Activated CD4-positive, alpha-beta T cell treated with anti-CD3 and anti-CD28 coated beads, Interleukin-2, amount 50 U/mL, for 24 hours (primary cell): Measurements from ENCODE around the gene ZNF221.
"Not testable (repeated sequence)": the region's sequence is repeated elsewhere in the genome, so short reads cannot be mapped to it uniquely, and the experiment has no call there.

Source experiments
- DNase-seq, 2 donors: peaks; one replicate each; pipeline ENCODE4 v3.0.0-alpha.2; 2020; ENCODE audit warnings: low read depth in 1 of 2, low spot score in 1 of 2

The ZNF221 gene

DNA sequence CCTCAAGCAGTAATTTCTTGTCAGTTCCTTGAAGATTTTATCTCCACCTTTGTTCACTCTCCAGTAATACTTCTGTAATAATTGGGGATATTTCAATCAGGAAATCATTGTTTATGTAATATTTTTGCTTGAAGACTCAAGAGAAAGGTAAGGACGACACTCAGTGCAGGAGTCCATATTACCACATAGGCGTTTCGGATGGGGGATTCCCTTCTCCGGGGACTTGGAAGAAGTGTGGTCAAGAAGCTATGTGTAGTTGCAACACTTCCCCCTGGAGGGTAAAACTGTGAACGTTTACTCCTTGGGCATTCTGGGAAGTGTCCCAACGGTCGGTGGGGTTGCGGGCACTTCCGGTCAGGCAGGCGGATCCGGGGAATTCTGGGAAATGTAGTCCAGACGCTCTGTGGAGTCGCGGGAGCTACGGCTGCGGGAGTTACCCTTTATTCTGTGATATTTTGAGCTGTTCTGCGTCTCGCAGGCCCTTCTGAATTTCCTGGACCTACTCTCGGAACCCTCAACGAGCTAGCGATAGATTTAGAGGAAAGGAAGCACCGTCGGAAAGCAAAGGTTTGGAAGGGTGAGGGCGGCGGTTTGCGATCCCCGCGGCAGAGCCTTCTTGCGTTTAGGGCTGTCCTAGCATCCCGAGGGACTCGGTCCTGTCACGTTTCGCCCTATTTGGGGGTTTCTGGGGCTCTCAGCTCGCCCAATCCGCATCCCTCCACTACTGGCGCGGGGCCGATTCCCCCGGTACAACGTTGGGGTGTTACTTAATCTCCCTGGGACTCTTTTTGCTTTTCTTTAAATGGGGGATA is at the start of gene ZNF221:
Gene ZNF221 (plus strand): TSS at position 395 of the 812 bp plus-strand sequence. CDS start 11,499 bp downstream, outside the sequence.
- DNase-seq = peak; percentile 30 to 56

DNA sequence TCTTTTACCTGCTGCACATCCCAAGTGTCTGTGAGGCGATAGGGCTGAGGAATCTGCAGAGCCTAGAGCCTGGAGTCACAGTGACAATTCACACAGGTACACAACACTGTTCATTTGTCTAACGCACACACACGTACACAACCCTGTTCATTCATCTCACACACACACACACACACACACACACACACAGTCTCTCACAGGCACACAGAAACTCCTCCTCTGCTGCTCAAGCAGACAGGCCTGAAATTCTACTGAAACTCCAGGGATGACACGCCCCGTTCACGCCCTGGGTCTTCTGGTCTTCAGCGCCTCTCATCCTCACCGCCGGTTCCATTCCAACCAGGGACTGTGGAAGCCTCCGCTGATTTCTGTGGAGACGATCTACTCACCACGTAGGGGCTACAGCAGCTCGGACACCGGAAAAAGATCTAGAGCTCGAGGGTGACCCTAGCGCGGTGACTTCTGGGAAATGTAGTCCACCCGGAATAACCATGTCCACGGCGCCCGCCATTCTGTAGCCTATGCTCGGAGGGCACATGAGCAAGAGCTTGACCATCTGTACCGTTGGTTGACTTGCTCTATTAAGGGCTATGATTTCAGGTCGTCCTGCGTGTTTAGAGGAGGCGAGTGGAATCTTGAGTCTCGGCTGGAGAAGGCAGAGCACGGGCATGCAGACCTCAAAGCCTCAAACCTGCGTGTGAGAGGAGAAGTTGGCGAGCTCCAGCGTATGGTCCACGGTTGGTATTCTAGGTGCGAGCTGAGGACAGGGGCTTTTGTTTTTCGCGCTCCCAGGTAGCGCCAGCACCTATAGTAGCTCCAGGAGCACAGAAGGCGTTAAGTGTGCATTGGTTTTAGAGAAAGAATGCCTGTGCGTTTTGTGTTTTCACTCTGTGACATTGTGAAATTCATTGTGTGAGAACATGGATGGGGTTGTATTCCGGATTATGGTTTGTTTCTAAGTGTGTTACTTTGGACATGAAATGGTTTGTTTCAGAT is 49.3 kb upstream of the ZNF221 start:
- DNase-seq = peak; percentile 30 to 46

DNA sequence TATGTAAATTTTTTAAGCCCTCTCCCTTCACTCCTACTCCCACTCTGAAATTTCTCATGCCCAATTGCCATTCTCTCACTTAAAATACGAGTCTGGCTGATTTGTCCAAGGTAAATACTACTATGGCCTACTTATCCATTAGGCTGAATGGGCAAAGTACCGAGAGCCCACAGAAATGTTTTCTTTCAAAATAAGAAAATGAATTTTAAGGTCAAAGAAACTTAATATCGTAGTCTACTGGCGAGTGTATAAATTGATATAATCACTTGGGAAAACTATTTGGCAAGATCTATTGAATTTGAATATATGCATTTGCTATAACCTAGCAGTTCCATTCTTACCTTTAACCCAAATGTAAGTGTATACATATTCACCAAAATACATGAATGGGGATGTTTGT is 48.6 kb upstream of the ZNF221 start:
- DNase-seq = no peak

DNA sequence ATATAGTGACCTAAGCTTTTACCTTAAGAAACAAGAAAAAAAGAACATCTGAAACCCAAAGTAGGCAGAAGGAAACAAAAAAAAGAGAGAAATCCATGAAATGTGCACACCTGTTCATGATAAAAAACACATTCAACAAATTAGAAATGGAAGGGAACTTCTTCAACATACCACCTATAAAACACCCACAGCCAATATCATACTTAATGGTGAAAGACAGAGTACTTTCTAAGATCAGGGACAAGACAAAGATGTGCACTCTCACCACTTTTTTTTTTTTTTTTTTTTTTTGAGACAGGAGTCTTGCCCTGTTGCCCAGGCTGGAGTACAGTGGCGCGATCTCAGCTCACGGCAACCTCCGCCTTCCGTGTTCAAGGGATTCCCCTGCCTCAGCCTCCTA is 45.1 kb upstream of the ZNF221 start:
- DNase-seq = no peak

DNA sequence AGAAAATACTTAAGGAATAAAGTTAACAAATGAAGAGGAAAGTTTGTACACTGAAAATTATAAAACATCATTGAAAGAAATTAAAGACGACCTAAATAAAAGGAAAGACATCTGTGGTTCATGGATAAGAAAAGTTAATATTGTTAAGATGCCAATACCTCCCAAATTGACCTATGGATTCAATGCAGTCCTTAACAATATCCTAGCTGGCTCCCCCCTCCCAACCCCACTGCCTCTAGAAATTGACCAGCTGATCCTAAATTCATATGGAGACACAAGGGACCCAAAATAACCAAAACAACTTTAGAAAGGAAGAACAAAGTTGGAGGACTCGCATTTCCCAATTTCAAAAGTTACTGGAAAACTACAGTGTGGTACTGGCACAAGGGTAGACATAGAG is 44.3 kb upstream of the ZNF221 start:
- no peak for DNase-seq

DNA sequence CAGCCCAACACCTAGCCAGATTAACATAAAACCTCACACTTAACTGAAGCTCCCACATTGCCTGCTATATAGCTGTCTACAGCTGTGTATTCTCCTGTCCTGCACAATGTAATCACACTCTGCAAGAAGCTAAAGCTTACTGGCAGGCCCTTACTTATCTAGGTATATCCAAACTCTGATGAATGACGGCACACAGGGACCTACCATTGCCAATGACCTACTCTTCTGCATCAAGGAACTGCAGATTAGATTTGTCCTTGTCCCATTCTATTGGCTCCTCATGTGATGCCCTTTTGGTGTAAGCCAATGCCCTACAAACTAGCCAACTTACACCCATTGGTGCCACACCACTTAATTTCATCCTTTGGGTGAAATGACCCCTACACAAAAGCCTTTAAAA is 42.4 kb upstream of the ZNF221 start:
- no peak for DNase-seq

DNA sequence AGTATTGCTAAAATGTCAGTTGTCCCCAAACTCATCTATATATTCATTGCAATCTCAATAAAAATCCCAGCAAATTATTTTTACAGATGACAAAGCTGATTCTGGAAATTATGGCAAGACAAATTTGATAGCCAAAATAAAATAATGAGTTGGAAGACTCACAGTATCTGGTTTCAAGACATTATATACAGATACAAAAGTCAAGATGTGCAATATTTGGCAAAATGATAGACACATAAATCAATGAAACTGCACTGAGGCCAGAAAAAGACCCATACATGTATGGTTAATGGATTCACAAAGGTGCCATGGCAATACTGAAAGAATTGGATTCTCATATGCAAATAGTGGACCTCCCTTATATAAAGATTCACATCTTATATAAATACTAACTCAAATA is 40.1 kb upstream of the ZNF221 start:
- no peak for DNase-seq

DNA sequence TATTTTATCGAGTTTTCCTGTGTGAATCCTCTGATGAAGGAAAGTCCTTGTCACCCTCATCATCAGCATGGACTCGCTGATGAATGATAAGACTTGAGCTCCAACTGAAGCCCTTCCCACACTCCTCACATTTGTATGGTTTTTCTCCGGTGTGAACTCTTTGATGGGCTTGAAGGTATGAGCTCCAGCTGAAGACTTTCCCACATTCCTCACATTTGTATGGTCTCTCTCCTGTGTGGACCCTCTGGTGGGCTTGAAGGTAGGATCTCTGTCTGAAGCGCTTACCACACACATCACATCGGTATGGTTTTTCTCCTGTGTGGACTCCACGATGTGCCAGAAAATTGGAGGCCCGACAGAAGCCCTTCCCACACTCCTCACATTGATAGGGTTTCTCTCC is 37.6 kb upstream of the ZNF221 start:
- DNase-seq = no peak

DNA sequence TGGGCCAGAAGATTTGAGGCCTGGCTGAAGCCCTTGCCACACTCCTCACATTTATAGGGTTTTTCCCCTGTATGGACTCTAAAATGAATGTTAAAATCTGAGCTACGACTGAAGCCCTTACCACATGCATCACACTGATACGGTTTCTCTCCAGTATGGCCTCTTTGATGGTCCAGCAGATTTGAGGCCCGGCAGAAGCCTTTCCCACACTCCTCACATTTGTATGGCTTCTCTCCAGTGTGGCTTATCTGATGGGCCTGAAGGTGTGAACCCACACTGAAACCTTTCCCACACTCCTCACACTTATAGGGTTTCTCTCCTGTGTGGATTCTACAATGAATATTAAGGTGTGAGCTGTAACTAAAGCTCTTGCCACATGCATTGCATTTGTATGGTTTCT is 37.0 kb upstream of the ZNF221 start:
- no peak for DNase-seq

DNA sequence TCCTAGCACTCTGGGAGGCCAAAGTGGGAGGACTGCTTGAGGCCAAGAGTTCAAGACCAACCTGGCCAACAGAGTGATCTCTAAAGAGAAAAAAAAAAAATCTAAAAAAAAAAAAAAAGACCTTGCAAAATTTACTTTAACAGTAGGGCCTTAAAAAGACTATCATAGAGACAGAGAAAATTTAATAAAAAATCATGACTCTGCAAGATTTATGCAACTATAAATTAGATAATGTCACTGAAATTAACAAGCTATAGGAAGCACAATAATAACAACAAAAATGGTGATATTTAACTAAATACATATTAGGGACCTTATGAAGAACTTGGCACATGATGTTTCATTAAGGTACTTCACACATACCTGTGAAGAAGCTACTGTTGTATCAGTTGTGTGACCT is 27.2 kb upstream of the ZNF221 start:
- no peak for DNase-seq

DNA sequence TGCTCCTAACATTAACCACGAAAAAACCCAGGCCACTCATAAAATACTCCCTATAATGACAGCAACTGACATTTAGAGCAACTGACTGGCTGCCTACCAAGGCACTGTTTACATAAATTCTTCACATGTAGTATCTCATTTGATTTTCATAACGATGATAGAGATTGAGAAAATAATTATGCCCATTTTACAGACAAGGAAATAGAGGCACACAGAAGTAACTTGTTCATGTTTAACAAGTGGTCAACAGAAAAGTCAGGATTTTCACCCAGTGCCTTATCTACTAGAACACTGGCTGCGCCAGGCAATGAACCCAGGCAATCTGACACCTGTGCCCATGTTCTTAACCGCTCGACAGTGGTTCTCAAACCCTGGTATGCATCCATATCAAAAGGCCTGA is 22.2 kb upstream of the ZNF221 start:
- no peak for DNase-seq

DNA sequence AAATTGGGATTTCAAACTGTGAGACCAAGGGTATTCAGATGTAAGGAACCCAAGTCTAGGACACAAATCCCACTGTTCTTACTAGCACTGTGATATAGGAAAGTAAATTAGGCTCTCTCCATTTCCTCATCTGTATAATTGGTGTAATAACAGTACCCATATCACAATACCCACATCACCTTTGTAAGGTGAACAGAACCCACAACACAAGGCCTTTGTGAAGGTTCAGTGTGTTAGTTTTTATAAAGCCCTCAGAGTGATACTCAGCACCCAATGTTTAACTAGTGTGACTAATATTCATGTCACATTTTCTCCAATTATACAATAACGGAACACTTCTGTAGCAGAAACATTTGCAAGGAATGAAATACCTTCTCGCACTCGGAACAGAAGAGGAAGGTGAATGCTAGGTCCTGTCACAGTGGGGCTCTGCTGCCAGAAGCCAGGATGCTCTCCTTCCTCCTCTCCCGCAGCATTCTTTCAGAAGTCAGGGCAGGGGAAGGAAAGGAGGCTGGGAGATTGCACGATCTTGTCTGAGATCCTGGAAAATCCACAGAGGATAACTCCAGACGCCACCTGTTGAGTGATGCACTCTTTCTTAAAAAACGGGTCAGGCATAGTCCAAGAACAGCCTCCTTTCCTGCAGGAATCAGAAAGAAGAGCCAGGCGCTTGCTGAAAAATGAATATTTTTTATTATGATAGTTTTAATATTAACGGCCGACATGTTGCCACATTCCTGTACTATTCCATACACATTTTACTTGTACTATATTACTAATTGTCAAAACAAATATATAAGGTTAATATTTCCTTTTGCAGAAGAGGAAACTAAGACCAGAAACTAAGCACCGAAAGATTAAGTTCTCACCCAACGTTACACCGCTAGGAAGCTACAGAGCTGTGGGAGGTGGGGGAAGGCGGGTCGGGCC is 16.7 kb upstream of the ZNF221 start:
- DNase-seq = no peak

DNA sequence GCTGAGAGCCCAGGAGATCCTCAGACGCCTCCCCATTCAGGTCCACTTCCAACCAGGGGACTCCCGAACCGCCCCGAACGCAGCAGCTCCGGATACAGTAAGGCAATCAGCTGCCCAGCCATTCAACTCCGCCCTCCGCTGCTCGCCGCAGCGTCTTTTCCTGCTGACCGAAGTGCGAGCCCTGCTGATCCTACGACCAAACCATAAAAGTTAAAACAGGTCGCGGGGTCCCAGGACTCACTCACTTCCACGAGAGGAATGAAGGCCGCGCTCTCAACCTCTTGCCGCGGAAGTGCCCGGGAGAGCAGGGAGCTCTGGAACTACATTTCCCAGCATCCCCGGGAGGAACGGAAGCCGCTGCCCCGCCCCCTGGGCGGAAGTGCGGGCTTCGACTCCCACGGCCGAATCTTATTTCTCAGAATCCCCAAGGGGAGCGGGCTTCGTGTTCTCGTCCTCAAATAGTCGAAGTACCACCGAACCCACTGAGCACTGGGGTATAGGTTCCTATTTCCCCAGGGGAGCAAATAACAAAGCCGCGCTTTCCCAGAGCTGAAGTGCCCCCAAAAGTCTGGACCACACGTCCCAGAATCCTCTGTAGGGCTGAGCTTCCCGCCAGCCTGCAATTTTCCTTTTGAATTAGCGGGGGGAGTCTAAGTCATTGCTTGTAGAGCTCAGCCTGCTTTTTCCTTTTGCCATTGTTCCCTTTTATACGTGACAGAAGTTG is 15.9 kb upstream of the ZNF221 start, which contains the start of gene ZNF45:
Gene ZNF45 (minus strand): TSS at position 298 of the 724 bp plus-strand sequence. CDS start 13,097 bp downstream, outside the sequence.
- DNase-seq = peak; percentile 66 to 85

DNA sequence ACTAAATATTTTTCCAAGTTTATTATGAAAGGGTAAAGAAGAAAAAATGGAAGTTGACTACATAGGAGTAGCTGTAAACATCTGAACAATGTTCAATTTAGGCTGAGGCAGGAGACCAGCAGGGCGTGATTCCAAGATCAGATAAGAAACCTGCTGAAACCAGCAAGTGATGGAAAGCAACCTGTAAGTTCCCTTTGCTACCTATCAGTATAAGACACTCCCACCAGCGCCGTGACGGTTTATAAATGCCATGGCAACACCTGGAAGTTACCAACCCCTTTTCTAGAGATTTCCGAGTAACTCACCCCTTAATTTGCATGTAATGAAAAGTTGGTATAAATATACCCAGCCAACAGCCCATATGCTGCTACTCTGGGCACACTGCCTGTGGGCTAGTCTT is 14.8 kb upstream of the ZNF221 start:
- no peak for DNase-seq

DNA sequence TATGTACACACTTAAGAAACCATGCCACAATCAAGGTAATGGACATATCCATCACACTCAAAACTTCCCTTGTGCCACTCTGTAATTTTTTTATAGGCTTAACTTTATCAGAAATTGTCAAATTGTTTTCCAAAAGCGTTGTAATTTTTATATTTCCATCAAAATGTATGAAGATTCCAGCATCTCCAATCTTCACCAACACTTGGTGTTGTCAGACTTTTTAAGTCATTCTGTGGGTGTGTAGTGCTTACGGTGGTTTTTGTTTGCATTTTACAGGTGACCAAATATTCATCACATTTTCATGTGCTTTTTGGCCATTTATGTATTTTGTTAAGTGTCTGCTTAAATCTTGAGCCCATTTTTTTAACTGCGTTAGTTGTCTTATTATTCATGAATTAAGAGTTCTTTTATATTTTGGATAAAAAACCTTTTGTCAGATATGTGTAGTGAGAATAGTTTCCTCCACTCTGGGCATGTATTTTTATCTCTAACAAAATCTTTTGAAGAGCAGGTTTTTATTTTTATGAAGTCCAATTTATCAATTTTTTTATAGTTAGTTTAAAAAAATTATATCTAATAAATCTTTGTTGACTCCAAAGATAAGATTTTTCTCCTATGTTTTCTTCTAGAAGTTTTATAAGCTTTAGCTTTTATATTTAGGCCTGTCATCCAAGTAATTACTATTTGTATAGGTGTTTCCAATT is 11.3 kb upstream of the ZNF221 start:
- DNase-seq = no peak

DNA sequence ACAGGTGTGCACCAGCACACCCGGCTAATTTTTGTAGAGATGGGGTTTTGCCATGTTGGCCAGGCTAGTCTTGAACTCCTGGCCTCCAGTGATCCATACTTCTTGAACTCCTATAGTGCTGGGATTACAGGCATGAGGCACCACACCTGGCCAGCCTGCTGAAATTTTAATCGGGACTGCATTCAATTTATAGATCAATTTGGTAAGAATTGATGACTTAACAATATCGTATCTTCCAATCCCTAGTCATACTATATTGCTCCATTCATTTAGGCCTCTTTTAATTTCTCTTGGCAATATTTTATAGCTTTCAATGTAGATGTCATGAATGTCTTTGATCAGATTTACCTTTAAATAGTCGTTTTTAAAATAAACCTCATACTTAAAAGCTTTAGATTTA is 10.3 kb upstream of the ZNF221 start:
- no peak for DNase-seq

DNA sequence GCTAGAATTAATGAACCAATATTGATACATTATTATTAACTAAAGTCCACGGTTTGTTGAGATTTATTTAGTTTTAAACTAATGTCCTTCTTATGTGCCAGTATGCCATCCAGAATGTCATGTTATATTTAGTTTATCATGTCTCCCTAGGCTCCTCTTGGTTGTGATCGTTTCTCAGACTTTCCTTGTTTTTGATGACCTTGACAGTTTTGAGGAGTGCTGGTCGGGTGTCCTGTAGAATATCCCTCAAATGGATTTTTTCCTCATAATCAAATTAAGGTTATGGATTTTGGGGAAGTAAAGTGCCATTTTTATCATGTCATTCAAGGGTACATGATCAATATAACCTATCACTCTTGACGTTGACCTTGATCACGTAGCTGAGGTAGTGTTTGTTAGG is 9.8 kb upstream of the ZNF221 start:
- no peak for DNase-seq

DNA sequence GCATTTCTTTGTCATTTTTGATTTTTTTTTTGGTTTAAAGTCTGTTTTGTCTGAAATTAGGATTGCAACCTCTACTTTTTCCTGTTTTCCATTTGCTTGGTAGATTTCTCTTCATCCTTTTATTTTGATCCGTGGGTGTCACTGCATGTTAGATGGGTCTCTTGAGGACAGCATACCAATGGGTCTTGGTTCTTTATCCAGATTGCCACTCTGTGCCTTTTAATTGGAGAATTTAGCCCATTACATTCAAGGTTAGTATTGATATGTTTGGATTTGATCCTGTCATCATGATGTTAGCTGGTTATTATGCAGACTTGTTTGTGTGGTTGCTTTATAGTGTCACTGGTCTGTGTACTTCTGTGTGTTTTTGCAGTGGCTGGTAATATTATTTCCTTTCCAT is 3.6 kb upstream of the ZNF221 start:
- DNase-seq = not testable (repeated sequence)

DNA sequence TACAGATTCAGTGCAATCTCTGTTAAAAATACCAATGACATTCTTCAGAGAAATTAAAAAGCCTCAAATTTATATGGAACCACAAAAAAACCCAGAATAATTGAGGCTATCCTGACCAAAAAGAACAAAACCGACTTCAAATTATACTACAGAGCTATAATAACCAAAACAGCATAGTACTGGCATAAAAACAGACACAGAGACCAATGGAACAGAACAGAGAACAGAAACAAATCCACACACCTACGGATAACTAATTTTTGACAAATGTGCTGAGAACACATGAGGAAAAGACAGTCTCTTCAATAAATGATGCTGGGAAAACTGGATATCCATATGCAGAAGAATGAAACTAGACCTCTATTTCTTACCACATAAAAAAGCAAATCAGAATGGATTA is 1.2 kb upstream of the ZNF221 start:
- DNase-seq = not testable (repeated sequence)

DNA sequence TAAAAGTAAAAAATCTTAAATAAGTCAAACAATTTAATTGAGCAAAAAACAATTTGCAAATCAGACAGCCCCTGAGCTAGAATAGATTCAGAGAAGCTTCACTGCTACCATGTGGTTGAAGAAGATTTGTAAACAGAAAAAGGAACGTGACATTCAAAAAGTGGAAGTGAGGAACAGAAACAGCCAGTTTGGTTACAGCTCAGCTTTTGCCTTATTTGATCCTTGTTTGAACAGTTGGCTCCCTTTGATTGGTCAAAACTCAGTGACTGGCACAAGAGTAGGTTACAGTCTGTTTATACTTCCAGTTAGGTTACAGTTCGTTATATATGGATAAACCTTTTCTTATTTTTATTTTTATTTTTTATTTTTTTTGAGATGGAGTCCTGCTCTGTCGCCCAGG is 5.8 kb downstream of the ZNF221 start:
- DNase-seq = no peak
